Measurements from ENCODE around the gene PPARA.

PPARA gene

DNA sequence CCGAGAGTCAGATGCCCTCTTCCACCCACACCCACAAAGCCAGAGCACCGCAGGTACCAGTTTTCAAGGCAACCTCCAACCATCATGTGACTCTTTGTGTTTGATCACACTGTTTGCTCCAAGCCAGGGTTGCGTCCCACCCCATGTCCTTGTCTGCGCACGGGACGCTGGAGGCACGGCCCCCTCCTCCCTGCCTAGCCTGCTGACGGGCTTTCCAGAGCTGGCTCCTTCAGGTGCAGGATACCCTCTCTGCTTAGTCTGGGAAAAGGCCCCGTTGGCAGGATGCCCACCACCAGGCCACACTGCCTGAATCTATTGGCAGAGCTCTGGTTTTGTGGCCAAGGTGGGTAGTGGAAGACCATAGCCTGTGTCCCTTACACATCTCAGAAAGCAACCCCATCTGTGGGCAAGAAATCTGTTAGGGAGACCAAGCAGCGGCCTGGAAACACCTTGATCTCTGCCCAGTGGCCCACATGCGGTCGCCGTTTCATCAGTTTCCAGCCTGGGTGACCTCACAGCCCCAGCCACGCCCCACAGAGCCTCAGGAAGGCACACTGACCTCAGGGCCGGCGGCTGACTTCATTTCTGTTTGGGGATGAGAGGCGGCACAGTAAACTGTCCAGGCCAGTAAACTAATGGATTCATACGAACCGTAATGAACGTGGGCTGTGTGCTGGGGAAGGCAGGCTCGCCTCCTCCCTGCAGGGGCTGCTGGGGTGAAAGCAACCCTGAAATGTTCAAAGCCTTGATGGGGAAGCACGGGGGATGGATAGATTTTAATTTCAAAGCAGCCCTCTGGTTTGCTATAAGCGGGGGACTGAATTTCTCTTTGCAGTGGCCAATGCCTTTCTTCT lies 73.9 kb downstream of the PPARA start:
- DNase-seq: no peak

DNA sequence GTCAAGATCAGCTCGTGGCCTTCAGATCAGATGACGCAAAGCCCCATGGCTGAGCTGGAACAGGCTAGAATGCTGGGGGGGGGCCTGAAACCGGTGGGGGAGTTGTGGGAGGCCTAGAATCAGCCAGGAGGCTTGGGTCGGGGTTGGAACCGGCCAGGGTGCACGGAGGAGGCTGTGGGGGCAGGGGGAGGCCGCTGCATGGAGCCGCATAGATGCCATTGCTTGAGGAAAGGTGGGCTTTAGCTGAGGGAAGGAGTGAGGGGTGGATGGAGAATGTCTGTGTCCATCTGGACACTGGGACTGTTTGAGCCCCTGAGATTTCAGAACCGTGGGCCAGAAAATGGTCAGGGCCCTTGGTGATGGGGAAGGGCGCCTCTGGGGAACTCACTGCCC lies 74.6 kb downstream of the PPARA start:
- no peak for DNase-seq

DNA sequence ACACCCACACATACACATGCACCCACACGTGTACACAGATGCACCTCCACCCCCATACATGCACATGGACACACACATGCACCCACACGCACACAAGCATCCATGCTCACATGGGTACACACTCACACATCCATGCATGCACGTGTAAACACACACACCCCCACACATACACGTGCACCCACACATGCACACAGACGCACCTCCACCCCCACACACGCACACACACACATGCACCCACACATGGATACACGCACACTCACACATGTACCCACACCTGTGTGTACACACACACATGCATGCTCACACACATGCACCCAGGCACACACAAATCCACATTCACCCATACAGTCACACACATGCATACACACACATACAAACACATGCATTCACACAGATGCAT lies 75.3 kb downstream of the PPARA start:
- DNase-seq: no peak

DNA sequence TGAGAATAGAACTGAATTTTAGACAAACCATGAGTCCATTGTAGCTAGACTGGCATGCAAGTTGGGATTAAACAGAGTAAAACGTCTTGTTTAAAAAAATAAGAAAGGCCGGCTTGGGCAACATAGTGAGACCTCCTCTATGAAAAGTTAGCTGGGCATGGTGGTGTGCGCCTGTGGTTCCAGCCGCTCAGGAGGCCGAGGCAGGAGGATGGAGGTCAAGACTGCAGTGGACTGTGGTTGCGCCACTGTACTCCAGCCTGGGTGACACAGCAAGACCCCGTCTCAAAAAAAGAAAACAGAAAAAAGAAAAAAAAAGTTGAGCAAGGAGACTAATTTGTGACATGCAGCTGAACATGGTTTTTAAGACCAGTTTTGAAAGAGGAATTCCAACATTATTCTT lies 76.3 kb downstream of the PPARA start:
- no peak for DNase-seq

DNA sequence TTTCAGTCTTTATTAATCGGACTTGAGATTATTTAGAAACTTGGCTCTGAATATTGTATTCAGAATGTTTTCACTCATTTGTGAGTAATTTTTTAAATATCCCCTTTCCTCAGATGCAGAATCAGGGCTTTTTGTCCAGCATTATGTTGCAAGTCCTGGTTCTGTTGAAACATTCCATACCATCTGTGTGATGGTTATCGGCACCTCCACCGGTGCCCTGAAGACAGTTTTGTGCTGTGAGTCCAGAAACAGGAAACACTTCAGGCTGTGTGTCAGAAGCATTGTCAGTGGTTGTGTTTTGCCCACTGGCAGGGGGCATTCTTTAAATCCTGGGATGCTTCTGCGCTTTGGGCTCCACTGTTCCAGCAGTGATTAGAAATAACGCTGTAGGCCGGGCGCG lies 79.4 kb downstream of the PPARA start:
- no peak for DNase-seq

DNA sequence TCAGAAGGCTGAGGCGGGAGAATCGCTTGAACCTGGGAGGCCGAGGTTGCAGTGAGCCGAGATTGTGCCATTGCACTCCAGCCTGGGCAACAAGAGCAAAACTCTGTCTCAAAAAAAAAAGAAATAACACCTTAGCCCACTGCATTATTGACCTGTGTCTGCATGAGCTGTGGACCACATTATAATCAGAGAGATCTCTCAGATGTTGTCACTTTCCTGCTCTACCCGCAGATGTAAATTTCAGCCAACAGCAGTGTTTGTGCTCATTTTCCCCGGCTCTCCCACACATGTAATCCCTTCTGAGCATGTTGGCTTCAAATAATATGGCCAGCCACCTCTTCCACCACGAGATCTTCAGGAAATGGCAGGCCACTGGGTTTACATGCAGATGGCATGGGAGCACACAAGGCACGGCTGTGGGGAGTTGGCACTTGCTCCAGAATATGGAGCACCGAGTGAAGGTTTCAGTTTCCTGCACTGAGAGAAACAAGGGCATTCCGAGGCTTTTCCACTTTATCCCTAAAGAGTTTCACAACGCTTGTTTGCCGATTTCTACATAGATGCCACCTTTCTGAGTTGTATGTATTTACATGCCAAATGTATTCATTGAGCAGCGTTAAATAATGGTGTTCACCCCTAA lies 80.1 kb downstream of the PPARA start:
- DNase-seq: no peak

DNA sequence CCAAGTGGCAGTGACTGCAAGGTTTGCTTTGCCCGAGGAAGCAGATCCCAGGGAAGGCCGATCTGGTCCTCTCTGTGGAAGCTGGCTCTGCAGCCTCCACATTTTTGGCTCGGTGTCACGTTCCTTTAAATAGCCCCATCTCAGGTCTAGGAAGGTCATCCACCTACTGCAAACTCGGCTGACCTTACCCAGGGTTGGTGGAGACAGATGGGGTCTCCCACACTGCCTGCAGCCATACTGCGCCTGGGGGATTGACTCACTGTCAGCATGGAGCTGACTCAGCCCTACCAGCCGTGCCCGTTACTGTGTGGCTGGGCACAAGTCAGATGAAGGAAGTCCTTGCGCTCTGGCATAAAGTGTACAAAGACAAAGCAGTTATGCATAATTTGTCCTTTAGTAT lies 82.9 kb downstream of the PPARA start:
- DNase-seq: no peak

DNA sequence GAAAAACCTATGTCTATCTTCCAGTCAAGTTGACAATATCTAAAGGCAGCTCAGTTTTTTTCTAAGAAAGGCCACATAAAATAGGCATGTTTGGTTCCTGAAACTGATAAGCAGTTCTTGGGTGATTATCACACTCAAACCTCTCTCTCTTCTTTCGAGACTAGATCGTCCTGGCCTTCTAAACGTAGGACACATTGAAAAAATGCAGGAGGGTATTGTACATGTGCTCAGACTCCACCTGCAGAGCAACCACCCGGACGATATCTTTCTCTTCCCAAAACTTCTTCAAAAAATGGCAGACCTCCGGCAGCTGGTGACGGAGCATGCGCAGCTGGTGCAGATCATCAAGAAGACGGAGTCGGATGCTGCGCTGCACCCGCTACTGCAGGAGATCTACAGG lies 84.6 kb downstream of the PPARA start:
- no peak for DNase-seq

DNA sequence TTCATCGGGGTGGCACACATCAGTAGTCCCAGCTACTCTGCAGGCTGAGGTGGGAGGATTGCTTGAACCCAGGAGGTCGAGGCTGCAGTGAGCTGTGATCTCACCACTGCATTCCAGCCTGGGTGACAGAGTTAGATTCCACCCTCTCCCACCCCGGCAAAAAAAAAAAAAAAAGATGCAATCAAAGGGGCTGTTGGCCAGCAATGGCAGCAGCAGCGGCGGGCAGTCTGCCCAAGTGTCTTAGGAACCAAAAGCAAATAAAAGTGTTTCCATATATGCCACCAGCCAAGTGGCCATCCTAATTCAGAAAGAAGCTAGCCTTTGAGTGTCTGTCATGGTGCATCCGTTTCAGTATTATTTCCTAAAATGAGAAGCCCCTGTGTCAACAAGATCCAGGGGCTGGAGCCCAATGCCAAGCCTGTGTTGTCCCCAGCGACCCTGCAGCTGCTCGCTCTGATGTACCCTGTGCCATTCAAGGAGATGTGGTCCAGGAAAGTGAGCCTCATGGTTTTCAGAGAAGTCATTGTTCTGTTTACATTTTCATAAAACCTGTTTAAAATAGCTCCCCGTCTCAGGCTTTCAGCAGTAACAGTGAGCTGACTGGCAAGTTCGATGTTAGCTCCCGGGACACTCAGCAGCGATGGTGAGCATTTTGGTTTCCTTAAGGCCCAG lies 87.3 kb downstream of the PPARA start:
- no peak for DNase-seq

DNA sequence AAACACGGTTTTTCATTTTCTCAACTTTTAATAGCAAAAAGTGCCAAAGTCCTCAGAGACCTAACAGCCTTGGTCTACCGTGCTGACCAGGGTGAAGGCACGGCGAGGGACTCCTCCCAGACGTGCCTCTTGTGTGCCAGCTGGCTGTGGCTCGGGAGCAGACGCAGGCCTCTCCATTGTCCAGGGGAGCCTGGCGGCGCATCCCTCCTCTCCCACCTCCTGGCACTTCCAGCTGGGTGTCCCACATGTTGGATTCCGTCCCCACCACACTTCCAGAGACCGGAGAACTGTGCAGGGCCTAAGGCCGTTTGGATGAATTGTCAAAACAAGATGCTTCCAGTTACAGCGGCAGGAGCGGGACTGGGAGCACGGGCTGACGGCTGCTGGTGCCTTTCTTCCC lies 88.2 kb downstream of the PPARA start:
- DNase-seq: no peak

DNA sequence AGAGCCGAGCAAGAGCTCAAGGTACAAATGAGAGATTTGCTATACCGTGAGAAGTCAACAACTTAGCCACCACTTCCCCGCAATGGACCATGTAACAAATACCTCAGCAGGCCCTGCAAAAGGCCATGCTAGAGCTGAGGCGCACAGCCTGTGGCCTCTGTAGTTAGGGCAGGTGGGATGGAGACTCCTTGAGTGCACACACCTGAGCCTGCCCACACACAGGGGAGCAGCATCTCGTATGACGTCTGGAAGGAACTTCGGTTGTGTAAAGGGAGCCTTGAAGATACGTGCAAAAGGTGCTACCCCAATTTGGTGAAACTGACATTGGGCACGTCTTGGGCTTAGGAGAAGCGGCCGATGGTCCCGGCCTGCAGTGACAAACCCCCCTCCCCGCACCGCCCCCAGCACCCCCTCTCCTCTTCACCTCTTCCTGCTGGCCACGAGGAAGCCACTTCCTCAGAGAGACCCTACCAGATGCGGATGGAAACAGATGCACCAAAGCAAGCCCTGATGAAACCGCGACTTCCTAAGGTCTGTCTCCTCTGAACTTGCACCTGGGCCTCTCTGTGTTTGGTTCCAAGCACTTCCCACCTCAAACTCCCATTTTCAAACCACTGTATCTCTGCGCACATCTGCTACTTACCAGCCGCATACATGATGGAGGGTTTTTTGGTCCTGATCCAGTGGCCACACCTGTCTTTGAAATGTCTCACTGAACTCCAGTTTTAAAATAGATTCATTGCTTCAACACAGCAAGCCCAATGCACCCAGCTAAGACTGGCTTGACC lies 89.1 kb downstream of the PPARA start:
- DNase-seq: no peak

DNA sequence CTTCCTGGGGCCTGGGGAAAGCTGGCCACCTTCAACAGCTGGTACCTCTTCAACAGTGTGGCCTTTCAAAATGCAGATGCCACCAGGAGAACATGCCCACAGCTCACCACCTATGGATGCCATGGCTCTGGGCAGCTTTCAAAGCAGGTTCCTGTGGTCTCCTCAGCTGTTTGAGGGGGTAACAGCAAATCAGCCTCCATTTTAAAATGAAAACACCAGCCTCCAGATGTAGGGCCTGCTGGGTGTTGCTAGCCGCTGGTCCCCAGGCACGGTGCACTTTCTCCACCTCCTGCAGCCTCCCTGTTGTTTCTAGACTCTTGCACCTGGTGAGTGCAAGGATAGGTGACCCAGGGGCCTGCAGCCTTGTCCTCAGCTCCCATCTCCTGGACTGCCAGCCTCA lies 89.7 kb downstream of the PPARA start:
- no peak for DNase-seq

DNA sequence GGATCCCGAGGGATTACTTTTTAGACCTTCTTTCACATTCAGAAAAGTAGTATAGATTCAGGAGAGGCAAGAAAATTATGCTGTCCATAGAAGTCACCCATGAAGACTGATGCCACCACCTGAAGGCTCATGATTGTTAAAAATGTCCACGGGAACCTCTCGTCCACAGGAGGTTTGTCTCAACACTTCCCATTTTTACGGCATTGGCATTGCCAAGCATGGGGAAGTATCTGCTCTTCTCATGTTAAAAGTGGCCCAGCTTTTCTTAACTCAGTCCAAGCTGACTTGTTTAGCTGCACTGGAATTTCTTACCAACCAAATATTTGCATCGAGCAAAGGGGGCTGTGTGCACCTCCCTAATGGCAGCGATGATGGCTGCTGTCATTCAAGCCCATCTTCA lies 90.2 kb downstream of the PPARA start:
- DNase-seq: no peak

DNA sequence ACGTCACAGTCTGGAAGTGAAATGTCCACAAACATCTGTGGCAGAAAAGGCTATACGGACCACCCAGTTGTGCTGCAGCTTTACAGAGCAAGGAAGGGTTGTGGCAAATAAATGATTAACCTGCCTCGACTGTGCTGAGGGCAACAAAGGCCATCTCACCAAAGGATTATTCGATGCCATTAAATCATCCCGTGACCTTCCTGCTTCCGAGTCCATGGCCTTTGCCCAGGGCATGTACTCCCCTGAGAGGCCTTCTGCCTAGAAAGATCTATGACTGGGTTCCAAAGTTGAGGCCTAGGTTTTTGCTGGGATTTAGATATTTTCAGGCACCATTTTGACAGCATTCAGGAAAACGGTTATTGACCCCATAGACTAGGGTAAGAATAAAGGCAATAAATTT lies 90.6 kb downstream of the PPARA start:
- no peak for DNase-seq

DNA sequence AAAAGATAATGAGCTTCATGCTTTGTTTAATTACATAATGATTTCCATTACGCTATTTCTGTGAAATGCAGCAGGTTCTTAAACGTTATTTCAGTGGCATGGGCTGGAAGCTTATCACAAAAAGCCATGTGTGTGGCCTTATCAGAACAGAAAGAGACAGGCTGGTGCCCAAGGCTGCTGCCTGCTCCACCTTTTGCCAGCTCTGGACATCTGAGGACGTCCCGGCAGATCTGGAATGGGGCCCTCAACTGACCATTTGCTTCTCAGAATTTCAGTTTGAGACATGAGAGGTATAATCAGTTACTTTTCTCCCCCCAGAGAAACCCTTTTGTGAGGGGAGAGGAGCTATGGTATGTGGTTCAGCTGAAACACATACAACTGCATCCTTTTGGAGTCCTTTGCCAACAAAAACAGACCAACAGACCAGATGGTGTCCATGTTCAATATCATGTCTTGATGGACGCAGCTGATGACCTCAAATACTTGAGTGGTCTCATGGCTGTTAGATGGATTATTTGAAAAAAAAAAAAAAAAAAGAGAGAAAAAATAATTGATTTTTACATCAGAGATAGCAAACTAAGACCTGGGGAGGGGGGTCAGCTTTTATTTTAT lies 91.2 kb downstream of the PPARA start:
- no peak for DNase-seq

DNA sequence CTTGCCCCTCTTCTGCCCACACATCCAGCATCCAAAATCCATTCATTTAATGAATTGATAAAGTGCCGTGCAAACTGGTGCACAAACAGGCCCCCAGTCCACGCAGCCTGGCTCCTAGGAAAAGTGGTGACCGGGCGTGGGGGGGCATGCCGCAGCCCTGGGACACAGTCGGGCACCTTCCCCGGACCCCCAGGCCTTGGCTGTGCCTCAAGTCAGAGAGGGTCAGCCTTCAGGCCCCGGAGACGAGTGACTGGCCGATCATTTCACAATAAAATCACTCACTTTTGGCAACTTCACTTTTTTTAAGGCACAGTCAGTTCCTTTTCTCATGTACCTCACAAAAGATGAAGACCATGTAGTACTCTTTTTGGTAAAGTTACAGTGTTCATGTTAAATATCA lies 91.8 kb downstream of the PPARA start:
- no peak for DNase-seq

DNA sequence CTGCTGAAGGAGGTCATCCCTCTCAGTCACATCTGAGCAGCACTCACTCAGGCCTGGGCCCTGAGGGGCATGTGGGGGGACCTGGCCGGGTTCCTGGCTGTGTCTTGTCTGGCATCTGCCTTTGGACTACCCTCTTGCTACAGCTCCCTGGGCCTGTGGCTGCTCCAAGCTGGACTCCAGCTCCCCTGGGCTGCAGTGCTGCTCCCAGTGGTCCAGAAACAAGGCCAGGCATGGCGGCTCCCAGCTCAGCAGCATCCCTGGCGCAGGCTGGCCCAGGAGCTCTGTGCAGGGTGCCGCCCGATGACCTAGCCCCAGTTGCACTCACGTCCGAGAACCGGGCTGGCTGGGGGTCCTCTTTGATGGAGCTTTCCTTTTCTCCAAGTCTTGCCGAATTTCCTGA lies 94.4 kb downstream of the PPARA start:
- DNase-seq: no peak

DNA sequence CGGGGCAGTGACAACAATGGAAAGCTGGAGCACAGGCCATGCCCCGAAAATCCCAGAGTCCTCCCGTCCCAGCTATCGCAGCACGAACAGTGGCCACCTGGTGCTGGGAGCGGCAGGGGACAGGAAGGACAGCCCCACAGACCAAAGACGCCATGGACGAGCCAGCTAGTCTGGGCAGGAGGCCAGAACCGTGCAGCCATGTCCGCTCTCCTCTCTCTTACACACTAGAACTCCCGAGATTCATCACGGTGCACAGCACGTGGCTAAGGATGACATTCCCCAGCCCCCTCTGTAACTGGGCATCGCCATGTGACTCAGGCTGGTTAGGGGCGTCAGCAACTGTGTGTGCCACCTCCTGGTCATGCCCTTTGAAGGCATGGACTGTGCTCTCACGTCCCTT lies 95.2 kb downstream of the PPARA start:
- DNase-seq: no peak

DNA sequence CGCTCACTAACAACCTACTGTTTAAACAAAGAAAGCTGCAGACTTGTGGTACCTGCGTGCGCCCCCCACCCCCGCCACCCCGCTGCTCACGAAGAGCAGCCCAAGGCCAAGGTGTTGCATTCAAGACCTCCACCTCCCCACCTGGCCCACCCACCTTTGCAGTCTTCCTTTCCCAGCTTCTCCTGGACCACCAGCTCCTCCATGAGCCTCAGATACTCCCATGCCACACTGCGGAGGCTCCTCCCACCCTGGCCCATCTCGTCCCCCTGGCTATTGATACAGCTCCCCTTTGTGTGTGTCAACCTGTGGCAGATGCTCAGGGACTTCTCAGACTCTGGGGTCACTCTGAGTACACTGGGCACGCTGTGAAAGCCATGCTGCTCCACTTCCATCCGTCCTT lies 95.9 kb downstream of the PPARA start:
- no peak for DNase-seq

DNA sequence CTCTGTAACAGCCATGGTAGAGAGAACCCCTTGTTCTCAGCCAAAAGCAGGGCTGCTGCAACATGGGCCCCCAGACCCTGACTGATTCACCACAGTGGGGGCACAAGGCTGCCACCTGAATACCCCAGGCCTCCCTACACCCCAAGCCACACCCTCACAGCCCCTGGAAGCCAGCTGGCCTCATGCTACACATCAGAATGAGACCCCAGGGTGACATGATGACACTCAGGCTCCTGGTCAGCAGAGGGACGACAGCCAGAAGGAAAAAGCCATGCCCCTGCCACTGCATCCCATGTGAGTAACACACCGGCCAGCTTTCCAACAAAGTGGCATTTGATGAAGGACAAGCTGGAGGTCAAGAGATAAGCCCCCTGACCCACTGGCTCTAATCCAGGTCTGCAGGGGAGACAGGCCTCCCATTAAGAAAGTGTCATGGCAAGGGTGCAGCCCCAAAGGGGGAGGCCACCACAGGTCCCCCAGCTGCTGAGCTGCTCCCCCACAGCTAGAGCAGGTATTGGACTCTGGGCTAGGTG lies 97.2 kb downstream of the PPARA start:
- no peak for DNase-seq

DNA sequence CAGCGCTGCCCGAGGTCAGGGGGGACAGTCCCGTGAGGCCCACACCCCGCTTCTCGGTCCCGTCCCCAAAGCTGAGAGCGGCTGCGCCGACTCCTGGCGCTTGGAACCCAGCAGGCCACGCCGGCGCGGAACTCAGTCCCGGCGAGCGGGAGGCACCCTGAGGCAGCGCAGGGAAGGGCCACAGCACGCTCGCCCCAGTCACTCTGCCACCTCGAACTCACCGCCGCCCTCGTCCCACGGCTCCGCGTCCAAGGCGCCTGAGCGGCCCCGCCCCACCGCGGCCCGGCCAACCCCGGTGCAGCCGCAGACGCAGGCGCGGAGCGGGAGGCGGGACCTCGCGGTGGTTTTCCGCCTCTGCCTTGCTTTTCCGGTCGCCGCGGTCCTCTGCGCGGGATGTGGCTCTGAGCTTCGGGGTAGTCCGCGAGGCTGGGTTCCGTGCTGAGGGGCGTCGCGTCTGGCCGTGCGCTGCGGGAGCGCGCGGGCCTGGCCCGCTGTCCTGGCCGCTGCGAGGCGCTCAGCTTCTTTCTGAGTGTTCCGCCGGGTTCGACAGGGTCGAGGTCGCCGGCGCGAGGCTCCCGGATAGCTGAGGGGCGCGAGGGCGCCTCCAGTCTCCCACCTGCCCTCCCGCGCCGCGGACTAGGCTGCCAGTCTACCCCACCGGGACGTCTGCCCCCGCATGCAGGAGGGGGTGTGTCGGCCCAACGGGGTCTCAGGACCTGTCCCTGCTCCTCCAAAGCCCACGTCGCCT lies 99.9 kb downstream of the PPARA start, which contains the start of gene CDPF1:
TSS of gene CDPF1 (minus strand) at position 259 of the 748 bp plus-strand sequence. CDS start 2,009 bp downstream, outside the sequence.
- peak; percentile 30 for DNase-seq

DNA sequence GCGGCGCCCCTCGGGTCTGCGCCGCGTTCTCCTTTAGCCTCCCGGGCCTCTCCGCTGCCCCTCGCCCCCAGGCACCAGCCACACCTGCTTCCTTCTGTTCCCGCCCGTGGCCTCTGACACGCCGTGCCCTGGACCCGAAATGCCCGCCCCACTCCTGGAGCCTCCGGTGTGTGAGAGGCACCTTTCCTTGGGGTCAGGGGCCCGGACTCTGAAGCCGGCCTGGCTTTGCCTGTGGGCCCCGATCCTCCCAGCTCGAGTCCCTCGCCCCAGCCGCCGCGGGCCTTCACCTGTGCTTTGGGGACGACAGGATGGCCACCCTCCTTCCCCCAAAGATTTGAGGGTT lies 100.4 kb downstream of the PPARA start:
- no peak for DNase-seq
